Measurements from ENCODE around the gene SULT1B1. TPM values are rescaled to one million over a fixed set of nuclear protein-coding genes. Genes with fewer than 3 reads are reported as not detected.
"Not testable (repeated sequence)": the region's sequence is repeated elsewhere in the genome, so short reads cannot be mapped to it uniquely, and the experiment has no call there.

The SULT1B1 gene
- total RNA-seq: 0.65 TPM
- long read RNA-seq: 0 reads

DNA sequence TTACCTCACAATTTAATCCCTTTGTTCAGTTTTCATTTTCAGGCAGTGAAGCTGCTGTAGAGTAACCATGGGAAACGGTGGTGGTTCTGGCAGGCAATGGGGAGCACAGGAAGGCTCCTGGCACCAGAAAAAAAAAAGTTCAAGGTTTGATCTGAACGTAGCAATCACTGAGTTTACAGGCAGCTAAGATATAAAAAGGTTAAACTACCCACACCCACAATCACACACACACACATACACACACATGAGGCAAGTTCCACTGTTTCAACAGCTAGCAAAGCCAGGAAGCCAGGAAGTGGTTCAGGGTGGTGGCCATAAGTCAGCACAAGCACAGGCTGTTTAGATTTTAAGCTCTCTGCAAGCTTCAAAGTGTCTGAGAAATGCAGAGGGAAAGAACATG lies at the start of gene SULT1B1:
SULT1B1 (minus strand) TSS at position 166 of the 400 bp plus-strand sequence. CDS start 5,403 bp downstream, outside the sequence.
- no peak for ATAC-seq
- no peak for DNase-seq (ENCODE audit: missing footprints)
- intact Hi-C loops (cut with DNase I): no loop called here

DNA sequence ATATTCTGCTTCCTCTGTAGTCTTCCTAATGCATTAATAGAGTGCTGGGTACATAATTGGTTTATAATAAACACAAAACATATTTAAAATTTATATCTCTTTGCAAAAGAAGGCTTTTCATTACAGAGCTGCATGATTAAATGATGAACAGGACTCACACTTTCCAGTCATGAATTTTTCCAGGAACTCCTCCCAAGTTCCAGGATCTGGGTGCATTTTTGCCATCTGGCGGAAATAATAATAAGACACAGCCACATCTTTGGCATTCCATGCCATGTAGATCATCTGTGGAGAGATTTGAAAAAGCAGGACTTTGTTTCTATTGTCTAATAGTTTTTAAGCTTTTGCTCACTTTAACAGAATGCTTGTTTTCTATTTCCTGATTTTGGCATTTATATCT lies 40.2 kb upstream of the SULT1B1 start:
- intact Hi-C loops (cut with DNase I): no loop called here
- DNase-seq (ENCODE audit: missing footprints): no peak
- ATAC-seq: no peak

DNA sequence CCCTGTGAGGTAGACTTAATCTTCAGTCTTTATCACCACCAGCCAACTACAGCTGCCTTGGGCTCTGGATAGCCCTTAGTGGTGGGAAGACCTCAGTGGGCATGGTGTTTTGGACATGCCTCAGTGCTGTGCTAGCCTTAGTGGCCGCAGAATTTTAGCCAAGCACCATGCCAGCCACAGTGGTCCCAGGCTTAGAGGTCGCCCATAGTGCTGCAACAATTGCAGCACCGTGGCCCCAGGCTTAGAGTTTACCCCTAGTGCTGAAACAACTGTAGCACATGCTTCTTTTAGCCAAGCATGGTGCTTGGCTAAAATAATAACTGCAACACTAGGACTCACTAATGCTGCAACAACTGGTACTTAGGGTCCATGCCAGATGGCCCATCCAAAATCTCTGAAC lies 38.9 kb upstream of the SULT1B1 start:
- ATAC-seq (no peak), DNase-seq (ENCODE audit: missing footprints) (no peak)
- intact Hi-C loops (cut with DNase I): no loop called here

DNA sequence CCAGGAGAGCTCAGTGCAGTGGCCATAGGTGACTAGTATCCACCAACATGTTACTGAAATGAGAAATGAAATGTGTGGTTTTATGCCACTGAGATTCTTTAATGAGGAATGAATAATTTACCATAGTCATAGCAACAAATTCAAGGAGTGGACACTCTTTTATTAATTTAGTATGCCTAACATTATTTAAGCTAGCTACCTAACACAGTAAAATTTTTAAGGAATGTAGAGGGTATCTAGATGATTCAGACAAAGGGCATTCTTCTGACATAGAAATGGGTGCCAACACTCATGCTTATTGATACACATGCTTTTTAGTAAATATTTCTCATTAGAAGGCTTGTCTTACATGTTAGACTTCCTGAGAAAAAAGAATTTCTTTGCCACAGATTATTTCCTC lies 33.3 kb upstream of the SULT1B1 start:
- no peak for DNase-seq (ENCODE audit: missing footprints)
- intact Hi-C loops (cut with DNase I): no loop called here
- ATAC-seq: no peak

DNA sequence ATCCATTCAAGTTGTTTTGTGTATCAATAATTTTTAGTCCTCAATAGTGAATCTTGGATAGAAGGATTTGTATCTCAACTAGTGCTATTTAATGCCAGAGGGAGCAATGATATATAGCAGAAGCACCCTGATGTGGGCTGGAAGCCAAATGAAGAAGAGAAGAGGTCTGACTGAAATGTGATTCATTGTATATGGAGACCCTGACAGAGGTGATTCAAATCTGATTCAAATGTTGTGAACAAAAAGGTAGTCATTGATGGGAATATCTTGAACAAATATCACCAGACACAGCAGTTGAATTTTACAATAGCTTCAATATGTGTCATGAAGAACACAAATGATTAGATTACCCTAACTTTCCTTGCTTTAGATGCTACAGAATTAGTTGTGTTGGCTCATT lies 27.5 kb upstream of the SULT1B1 start:
- no peak for DNase-seq (ENCODE audit: missing footprints)
- intact Hi-C loops (cut with DNase I): no loop called here
- no peak for ATAC-seq

DNA sequence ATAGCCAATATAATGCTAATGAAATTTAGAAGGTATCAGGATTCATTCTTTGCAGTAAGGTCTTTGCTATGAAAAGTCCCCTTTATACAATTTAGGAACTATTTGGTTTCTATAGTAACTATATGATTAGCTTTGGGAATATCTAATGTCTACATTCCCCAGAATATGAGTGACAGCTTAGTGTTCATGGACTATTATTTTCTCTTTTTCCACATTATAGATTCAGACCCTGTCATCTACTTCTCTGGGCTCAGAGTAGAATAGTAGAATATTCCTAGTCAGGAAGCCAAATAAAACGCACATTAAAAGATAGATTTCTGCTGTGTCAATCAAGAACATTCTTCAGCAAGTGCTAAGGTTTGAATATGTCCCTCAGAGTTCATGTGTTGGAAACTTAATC lies 26.1 kb upstream of the SULT1B1 start:
- DNase-seq (ENCODE audit: missing footprints) (no peak), ATAC-seq (no peak)
- intact Hi-C loops (cut with DNase I): no loop called here

DNA sequence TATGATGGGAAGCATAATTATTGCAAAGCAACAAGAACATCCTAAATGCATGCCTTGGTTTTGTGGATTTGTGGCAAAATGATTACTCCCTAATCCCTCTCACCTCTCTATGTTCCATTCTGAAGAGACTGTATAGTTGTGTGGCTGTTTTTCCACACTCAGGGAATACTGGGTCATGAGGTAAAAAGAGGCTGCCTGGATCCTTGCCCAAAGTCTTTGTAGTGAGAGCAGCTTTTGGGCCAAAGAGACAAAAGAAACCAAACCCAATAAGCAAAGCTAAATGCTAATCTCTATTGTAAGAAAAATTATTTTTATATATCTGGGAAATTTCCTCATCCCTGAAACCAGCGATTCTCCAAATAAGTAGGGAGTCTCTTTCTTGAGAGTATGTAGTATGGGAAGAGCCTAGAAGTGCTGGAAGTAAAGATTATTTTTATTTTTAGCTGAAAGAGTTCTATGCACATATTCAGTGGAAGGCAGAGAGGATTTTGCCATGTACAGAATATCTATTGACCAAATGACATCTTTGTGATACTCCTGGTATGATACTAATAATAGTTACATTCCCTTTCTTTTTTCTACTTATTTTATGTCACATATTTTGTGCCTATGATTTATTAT lies 24.9 kb upstream of the SULT1B1 start:
- intact Hi-C loops (cut with DNase I): no loop called here
- DNase-seq (ENCODE audit: missing footprints) (no peak), ATAC-seq (no peak)

DNA sequence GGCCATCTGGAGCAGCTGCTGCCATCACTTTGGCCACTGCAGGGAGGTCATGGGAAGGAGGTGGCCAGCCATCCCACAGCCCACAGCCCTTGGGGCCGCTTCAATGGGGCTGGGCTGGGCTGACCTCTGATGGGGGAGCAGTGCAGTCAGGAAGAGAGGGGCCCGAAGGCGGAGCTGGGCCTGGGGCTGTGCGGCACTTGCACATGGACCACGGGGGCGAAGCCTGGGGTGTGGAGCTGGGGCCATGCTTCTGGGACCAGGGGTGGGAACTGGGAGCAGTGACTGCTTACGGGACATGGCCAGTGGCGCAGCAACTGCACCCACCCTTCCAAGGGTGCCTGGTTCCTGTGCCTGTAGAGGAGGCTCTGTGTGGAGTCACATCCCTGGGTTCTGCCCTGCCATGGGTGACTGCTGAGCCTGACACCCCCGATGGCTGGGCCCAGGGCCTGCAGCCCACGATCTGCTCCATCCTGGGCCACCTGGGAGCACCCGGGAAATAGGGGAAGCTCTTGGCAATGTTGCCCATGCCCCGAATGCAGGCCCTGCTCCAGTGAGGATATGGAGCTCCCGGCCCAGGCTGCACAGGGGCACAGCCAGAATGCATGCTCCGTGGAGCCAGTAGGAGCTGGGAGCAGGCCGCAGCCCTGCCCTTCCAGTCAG lies 22.4 kb upstream of the SULT1B1 start:
- DNase-seq (ENCODE audit: missing footprints) (no peak), ATAC-seq (no peak)
- intact Hi-C loops (cut with DNase I): no loop called here

DNA sequence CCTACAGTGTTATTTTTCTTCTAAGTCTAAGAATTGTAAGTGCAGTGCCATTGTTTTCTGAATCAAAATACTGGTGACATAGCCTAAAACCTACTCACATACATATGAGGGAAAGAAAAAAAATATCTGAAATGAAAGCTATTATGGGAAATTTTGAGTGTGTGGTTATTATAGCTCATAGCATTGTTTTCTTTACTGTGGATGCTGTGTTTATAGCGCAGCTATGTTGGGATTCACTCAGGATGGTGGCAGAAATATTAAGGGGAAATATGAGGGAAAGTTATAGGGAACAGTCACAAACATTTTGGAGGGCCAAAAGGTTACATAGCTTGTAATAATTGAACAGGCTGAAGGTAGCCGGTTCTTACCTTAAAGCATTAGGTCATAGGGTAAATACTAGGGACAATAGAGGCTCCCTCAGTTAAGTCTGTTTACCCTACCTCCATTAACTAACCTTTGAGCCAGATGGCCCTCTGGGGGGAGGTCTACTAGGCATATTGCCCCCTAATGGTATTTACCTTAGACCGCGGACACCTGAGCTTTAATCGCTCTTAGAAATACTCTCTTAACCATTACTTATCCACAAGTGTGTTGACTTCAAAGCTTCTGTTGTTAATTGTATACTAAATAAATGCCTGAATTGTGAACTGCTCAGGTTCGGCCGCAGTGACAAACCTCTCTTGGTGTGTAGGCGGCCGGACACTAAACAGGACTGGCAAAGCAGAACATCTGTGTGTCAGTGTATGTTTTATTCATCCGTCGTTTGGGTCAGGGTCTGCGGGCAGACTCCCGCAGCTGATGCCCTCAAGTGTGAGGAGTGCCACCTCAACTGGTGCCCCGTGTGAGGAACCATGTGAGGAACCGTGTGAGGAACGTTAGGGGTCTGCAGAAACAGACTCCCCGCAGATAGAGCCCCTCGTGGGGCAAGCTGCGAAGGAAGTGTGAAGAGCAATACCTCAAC lies 21.3 kb upstream of the SULT1B1 start:
- intact Hi-C loops (cut with DNase I): no loop called here
- ATAC-seq (no peak), DNase-seq (ENCODE audit: missing footprints) (no peak)

DNA sequence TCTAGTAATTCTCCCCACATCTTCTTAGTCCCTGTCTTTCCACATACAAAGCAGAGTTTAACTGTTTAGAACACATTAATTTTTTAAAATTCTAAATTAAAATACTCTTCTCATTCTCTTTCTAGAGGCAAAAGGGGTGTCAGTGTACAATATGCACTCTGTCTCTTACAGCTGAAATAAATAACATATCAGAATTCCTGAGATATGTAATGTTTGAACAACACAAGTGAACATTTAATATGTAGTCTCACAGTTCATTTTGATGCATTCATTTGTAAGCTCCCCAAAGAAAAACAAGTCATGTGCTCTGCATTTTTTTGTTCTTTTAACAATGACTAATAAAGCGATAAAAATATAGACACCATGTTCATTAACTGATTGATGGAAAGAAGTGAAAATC lies 19.7 kb upstream of the SULT1B1 start:
- intact Hi-C loops (cut with DNase I): no loop called here
- DNase-seq (ENCODE audit: missing footprints) (no peak), ATAC-seq (no peak)

DNA sequence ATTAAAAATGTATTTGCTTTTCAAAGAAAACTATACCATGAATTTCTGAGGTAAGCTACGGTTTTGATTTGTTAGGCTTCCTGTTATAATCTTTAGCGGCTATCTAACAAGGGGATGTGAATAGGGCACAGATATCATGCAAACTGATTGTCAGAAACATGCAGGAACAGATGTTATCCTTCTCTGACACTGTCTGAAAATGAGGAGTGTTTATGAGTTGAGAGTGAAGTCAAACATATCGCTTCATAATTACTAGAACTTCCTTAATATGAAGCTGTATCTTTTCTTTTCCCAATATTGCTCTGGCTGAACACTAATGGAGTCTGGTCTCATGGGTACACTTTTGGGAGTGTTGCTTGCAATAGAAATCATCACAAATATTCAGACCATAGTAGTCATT lies 16.3 kb upstream of the SULT1B1 start:
- intact Hi-C loops (cut with DNase I): no loop called here
- DNase-seq (ENCODE audit: missing footprints): no peak

DNA sequence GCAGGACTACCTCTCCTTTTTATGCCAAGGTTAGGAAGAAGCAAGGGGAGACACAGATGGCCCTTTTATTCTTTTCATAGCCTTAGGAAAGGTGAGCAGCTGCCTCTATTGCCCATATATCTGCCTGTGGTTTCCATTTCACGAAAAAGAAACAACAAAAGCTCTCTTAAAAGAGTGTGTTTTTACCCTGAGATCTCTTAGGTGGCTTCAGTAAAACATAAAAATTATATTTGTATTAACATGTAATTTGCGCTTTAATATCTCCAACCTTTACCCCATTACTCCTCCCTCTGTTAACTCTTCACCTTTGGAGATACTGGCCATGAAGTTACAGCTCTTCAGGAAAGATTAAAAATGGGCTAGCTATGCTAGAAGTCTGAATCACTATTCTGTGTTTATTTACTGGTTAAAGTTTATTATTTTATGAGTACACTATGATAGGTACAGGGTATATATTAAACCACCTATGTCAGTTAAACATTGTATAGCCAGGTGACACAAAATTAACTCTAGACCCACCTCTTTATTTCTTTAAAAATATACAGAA lies 15.0 kb upstream of the SULT1B1 start:
- ATAC-seq (no peak), DNase-seq (ENCODE audit: missing footprints) (no peak)
- intact Hi-C loops (cut with DNase I): no loop called here

More for the DNA sequence above, 16.3 kb upstream of the SULT1B1 start:
- no peak for ATAC-seq

DNA sequence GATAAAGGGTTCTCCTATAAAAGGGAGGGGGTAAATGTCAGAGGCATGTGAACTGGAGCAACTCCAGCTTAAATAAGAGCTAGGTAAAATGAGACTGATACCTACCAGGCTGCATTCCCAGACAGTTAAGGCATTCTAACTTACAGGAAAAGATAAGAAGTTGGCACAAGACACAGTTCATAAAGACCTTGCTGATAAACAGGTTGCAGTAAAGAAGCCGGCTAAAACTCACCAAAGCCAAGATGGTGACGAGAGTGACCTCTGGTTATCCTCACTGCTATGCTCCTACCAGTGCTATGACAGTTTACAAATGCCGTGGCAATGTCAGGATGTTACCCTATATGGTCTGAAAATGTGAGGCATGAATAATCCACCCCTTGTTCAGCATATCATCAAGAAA lies 13.1 kb upstream of the SULT1B1 start:
- intact Hi-C loops (cut with DNase I): no loop called here
- no peak for DNase-seq (ENCODE audit: missing footprints)
- ATAC-seq: no peak

DNA sequence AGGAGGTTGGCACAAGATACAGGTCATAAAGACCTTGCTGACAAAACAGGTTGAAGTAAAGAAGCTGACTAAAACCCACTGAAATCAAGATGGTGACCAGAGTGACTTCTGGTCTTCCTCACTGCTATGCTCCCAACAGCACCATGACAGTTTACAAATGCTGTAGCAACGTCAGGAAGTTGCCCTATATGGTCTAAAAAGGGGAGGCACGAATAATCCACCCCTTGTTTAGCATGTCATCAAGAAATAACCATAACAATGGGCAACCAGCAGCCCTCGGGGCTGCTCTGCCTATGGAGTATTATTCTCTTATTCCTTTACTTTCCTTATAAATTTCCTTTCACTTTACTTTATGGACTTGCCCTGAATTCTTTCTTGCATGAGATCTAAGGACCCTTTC lies 8.1 kb upstream of the SULT1B1 start:
- ATAC-seq; intact Hi-C loops (cut with DNase I); DNase-seq (ENCODE audit: missing footprints): not testable (repeated sequence)

DNA sequence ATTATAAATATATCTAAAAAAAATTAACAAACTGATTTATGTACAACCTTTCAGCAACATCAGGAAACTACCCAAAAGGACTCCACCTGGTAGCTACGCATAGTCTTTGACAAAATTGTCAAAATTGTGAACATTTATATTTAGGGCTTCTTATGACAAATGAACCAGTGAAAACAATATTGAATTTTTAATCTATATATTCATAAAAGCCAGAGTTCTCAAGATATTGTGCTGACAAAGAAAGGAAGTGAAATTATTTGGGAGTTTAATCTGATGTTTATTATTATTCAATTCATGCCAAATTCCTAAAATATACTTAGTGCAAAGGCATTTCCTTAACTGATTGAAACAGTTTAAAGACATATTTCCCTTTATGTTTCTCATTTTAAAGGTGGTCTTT lies 5.3 kb upstream of the SULT1B1 start:
- intact Hi-C loops (cut with DNase I): no loop called here
- DNase-seq (ENCODE audit: missing footprints): no peak
- ATAC-seq: no peak

DNA sequence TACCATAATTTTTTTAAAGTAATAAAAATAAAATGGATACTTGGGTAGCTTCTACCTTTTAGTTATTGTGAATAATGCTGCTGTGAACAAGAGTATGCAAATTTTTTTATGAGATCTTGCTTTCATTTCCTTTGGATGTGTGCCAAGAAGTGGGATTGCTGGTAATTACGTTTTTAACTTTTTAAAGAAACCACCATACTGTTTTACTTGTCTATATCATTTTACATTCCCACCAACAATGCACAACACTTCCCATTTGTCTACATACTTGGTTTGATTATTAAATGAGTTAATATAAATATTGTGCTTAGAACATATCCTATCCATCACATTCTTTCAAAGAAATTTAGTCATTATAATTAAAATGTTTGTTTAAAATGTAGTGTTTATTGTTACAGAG lies 3.9 kb upstream of the SULT1B1 start:
- intact Hi-C loops (cut with DNase I): no loop called here
- ATAC-seq (no peak), DNase-seq (ENCODE audit: missing footprints) (no peak)

DNA sequence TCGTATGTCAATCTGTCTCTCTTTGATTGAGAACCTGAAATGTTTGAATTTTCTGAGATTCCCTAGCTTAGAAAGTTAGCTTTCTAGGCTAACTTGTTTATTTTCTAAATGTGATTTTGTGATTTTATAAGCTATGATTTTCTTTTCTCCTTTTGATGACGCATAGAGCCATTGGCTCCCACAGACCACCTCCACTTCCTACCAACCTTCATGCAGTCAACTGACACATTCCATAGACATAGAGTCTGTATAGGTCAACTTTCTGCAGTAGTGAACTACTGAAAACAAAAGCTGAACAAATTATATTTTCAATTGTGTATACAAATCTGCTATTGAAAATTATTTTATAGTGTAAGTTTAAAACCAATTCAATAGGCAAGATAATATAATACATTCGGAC lies 2.8 kb upstream of the SULT1B1 start:
- intact Hi-C loops (cut with DNase I): no loop called here
- ATAC-seq (no peak), DNase-seq (ENCODE audit: missing footprints) (no peak)

DNA sequence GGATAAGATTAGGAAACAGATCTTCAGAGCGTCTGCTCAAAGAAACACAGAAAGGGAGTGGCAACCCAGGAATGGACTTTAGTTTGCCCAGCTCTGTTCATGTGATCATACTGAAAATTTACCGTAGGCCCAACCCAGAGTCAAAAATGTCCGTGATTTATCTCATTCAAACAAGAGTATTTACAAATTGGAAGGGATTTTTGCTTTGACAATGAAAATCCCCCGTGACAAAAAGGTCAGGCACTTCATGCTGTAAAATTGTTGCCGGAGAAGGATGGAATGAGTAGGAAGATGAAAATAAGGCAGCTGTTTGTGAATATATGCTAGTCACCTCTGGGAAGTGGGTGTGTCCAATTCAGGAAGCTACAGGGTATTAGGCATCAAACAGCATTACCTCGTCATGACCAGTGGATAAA lies 1.2 kb downstream of the SULT1B1 start:
- intact Hi-C loops (cut with DNase I): no loop called here
- no peak for ATAC-seq
- no peak for DNase-seq (ENCODE audit: missing footprints)

DNA sequence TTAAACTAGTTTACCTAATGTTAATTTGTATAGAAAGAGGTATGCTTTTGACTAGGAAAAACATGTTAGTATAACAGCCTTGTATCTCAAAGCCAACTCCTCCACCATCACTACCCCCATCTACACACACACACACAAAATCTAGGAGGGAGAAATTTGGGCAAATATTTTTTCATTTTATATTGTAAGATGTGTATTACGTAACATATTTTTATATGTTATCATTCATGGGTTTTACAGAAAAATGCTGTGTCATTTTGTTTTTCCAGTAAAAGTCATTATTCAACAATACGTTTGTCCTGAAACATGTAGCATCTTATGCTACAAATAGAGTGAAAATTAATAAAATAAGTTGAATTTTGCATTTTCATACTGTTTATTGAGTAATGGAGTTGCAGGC lies 3.0 kb downstream of the SULT1B1 start:
- DNase-seq (ENCODE audit: missing footprints) (no peak), ATAC-seq (no peak)
- intact Hi-C loops (cut with DNase I): no loop called here
